ENCODE results near the gene ZDHHC20.

DNA sequence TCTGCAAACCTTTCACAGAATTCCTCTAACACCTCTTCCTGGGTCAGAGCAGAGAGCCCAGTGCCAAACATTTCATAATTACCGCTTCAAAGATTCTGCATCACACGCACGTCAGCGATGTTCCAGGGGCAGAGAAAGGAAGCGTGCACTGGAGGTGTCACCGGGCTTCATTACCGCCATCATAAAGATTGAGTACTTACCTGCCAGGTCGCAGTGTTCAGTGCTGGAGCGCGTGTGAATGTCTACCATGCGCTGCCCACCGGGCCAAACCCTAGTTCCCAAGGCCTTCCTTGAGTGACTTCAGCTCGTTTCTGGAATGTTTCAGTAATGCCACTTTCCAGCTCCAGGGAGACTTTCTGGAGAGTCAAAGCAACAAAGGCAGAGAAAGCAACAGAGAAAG lies 104.4 kb downstream of the ZDHHC20 start:
- TF ChIP-seq POLR2AphosphoS5 (IDR thresholded peaks at IDR 0.05; ENCODE audit: low read length) (no peak), POLR2A (IDR thresholded peaks at IDR 0.05; ENCODE audit: low read depth, low read length) (no peak), EZH2 (IDR thresholded peaks at IDR 0.05; ENCODE audit: borderline replicate concordance, control insufficient read depth, low read depth, low read length) (no peak), FOS (IDR thresholded peaks at IDR 0.05; ENCODE audit: borderline replicate concordance, extremely low read depth, insufficient read length) (no peak), TAF1 (IDR thresholded peaks at IDR 0.05; ENCODE audit: borderline replicate concordance, low read depth, low read length) (no peak)
- TF ChIP-seq, protein P1, sequence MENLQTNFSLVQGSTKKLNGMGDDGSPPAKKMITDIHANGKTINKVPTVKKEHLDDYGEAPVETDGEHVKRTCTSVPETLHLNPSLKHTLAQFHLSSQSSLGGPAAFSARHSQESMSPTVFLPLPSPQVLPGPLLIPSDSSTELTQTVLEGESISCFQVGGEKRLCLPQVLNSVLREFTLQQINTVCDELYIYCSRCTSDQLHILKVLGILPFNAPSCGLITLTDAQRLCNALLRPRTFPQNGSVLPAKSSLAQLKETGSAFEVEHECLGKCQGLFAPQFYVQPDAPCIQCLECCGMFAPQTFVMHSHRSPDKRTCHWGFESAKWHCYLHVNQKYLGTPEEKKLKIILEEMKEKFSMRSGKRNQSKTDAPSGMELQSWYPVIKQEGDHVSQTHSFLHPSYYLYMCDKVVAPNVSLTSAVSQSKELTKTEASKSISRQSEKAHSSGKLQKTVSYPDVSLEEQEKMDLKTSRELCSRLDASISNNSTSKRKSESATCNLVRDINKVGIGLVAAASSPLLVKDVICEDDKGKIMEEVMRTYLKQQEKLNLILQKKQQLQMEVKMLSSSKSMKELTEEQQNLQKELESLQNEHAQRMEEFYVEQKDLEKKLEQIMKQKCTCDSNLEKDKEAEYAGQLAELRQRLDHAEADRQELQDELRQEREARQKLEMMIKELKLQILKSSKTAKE (IDR thresholded peaks at IDR 0.05; ENCODE audit: low read depth, poor library complexity, severe bottlenecking) = no peak
- TF ChIP-seq, protein P2, sequence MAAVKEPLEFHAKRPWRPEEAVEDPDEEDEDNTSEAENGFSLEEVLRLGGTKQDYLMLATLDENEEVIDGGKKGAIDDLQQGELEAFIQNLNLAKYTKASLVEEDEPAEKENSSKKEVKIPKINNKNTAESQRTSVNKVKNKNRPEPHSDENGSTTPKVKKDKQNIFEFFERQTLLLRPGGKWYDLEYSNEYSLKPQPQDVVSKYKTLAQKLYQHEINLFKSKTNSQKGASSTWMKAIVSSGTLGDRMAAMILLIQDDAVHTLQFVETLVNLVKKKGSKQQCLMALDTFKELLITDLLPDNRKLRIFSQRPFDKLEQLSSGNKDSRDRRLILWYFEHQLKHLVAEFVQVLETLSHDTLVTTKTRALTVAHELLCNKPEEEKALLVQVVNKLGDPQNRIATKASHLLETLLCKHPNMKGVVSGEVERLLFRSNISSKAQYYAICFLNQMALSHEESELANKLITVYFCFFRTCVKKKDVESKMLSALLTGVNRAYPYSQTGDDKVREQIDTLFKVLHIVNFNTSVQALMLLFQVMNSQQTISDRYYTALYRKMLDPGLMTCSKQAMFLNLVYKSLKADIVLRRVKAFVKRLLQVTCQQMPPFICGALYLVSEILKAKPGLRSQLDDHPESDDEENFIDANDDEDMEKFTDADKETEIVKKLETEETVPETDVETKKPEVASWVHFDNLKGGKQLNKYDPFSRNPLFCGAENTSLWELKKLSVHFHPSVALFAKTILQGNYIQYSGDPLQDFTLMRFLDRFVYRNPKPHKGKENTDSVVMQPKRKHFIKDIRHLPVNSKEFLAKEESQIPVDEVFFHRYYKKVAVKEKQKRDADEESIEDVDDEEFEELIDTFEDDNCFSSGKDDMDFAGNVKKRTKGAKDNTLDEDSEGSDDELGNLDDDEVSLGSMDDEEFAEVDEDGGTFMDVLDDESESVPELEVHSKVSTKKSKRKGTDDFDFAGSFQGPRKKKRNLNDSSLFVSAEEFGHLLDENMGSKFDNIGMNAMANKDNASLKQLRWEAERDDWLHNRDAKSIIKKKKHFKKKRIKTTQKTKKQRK (IDR thresholded peaks at IDR 0.05; ENCODE audit: low read depth, low read length) = no peak
- TF ChIP-seq, protein P3, sequence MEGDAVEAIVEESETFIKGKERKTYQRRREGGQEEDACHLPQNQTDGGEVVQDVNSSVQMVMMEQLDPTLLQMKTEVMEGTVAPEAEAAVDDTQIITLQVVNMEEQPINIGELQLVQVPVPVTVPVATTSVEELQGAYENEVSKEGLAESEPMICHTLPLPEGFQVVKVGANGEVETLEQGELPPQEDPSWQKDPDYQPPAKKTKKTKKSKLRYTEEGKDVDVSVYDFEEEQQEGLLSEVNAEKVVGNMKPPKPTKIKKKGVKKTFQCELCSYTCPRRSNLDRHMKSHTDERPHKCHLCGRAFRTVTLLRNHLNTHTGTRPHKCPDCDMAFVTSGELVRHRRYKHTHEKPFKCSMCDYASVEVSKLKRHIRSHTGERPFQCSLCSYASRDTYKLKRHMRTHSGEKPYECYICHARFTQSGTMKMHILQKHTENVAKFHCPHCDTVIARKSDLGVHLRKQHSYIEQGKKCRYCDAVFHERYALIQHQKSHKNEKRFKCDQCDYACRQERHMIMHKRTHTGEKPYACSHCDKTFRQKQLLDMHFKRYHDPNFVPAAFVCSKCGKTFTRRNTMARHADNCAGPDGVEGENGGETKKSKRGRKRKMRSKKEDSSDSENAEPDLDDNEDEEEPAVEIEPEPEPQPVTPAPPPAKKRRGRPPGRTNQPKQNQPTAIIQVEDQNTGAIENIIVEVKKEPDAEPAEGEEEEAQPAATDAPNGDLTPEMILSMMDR (IDR thresholded peaks at IDR 0.05 in 2 of 3, conservative IDR thresholded peaks at IDR 0.05 in 1 of 3; ENCODE audit: control insufficient read depth in 2 of 3, extremely low read depth in 1 of 3, insufficient read depth in 1 of 3, low read depth in 3 of 3, low read length in 3 of 3) = no peak
